GM18498 (cell line): ENCODE measurements around the gene TSSK2.
"Not testable (repeated sequence)": the region's sequence is repeated elsewhere in the genome, so short reads cannot be mapped to it uniquely, and the experiment has no call there.

ENCODE experiments used
- ATAC-seq: cut with Tn5 transposase; IDR thresholded peaks from one replicate; pipeline ENCODE4 v1.9.1; 2021; ENCODE audit warnings: mild to moderate bottlenecking, moderate library complexity; ENCODE audit not compliant: unreplicated experiment

The TSSK2 gene

DNA sequence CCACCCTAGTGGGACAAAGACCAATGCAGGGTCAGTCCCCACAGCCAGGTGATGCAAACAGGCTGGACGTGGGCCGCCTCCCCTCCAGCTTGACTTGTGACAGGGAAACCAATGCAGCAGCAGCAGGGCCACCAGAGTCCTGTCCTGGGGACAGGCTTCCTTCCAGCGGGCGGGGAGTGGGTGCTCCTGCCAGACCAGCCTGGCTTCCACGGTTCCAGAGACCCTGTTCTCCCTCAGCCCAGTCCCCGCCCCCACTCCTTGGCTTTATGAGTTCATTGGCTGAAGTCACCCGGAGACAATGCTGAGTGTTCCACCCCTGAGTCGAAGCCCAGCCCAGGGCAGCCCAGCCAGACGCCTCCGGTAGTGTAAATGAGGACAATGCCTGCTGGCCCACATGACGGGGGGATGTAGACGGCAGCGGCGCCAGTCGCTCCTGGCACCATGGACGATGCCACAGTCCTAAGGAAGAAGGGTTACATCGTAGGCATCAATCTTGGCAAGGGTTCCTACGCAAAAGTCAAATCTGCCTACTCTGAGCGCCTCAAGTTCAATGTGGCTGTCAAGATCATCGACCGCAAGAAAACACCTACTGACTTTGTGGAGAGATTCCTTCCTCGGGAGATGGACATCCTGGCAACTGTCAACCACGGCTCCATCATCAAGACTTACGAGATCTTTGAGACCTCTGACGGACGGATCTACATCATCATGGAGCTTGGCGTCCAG lies at the start of gene TSSK2:
TSSK2 (plus strand) TSS at position 350 of the 726 bp plus-strand sequence; CDS start at position 442, 92 bp downstream.
- no peak for ATAC-seq

DNA sequence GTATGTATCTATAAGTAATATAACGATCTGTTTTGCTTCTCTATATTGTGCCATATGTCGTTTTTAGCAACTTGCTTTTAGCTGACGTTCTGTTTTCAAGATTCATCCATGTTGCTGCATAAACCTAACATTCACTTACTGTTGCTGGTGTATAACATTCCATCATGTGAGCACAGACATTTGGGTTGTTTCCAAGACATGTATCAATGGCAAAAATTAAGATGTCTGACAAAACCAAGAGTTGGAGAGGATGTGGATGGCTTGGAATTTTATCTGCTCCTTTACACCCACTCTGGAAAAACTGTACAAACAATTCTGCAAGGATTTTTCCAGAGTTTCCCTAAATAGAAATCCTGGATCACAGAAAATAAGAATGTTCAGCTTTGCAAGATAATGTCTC lies 49.8 kb upstream of the TSSK2 start:
- ATAC-seq: no peak

DNA sequence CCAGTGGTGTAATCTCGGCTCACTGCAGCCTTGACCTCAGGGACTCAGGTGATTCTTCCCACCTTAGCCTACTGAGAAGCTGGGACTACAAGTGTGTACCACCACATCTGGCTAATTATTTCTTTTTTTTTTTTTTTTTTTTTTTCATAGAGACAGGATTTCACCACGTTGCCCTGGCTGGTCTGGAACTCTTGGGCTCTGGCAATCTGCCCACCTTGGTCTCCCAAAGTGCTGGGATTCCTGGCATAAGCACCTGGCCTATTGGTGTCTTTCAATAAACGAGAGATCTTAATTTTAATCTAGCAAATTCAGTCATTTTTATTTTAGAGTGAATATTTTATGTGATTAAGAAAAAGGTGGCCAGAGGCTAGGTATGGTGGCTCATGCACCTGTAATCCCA lies 49.0 kb upstream of the TSSK2 start:
- ATAC-seq: no peak

- ATAC-seq: no peak
Observed at GRCh38 chr22:19082793-19083192, 48.3 kb upstream of the TSSK2 start.

DNA sequence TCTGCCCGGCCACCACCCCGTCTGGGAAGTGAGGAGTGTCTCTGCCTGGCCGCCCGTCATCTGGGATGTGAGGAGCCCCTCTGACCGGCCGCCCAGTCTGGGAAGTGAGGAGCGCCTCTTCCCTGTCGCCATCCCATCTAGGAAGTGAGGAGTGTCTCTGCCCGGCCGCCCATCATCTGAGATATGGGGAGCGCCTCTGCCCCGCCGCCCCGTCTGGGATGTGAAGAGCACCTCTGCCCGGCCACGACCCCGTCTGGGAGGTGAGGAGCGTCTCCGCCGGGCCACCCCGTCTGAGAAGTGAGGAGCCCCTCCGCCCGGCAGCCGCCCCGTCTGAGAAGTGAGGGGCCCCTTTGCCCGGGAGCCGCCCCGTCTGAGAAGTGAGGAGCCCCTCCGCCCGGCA lies 47.0 kb upstream of the TSSK2 start:
- not testable (repeated sequence) for ATAC-seq

DNA sequence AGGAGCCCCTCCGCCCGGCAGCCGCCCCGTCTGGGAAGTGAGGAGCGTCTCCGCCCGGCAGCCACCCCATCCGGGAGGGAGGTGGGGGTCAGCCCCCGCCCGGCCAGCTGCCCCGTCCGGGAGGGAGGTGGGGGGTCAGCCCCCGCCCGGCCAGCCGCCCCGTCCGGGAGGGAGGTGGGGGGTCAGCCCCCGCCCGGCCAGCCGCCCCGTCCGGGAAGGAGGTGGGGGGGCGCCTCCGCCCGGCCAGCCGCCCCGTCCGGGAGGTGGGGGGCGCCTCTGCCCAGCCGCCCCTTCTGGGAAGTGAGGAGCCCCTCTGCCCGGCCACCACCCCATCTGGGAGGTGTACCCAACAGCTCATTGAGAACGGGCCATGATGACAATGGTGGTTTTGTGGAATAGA lies 46.5 kb upstream of the TSSK2 start:
- not testable (repeated sequence) for ATAC-seq

DNA sequence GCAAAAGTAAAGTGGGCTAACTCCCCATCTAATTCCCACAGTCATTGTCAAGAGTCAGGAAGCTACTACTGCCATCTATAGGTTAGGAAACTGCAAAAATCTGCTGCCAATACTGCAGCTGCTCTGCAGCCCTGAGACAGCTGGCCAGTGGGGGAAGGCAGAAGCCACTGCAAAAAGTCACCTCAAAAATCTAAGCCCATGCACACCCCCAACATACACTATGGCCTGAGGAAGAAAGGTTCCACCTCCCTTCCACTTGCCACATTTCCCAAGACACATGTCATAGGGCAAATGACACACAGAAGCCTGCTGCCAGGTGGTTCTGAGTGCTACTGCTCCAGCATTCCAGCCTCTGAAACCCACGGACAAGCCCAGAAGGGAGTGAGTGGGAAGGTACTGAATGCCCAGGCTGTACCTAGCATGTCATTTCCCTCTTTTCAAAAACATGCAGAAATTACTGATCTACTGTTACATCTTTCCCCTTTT lies 45.8 kb upstream of the TSSK2 start:
- ATAC-seq: no peak

DNA sequence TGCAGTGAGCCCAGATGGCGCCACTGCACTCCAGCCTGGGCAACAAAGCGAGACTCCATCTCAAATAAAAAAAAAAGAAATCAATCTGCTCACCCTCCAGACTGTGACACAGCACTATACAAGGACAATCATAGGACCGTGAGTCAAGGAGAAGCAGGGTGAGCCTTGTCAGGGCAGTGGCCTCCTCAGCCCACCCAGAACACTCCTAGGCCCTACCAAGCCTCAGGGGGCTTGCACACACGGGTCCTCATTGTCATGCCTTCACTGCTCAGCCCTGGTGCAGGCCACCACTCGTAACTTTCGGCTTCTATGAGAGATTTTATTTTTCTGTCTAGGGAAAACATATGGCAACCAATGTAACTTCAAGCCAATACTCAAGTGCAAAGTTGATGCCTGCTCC lies 44.7 kb upstream of the TSSK2 start:
- no peak for ATAC-seq

- ATAC-seq: no peak
Observed at GRCh38 chr22:19086896-19087295, 44.2 kb upstream of the TSSK2 start.

DNA sequence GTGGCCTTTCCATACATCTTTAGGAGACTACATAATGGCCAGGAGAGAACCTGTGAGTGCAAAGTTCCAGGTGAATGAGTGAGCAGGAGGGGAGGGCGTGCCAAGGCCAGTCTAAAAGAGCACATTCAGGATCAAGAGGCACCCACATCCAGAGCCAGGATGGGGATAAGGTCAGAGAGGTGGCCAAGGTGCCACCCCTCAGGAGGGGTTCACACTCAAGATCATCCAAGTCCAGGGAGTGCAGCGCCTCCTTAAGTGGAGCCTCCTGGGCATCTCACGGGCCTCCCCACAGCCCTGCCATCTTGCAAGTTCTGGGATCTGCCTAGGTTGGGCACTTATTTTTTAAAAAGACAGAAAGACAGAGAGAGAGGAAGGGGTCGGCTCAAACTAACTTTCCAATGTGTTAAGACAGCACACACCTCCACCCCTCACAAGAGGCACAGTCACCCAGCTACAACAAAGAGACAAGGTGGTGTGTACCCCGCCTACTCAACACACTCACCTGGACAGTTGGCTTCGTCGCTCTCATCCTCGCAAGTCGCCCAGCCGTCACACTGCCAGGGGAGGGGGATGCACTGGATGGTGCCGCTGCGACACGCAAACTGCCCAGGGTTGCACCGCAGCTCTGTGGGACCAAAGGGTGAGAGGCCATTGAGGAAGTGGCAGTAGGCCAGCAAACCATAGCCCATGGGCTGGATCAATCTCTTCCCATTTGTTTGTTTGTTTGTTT lies 42.1 kb upstream of the TSSK2 start:
- no peak for ATAC-seq

DNA sequence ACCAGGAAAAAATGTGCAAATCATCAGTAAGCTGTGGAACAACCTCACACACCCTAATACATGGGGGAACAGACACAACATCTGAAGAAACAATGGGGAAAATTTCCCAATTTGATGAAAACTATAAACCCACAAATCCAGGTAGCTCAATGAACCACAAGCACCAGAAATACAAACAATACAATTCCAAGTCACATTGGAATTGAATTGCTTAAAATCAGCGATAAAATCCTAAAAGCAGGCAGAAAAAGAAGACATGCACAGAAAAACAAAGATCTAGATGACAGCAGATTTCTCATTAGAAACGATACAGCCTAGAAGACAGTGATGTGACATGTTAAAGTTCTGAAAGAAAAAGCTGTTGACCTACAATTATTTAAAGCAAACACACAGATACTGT lies 40.9 kb upstream of the TSSK2 start:
- no peak for ATAC-seq

DNA sequence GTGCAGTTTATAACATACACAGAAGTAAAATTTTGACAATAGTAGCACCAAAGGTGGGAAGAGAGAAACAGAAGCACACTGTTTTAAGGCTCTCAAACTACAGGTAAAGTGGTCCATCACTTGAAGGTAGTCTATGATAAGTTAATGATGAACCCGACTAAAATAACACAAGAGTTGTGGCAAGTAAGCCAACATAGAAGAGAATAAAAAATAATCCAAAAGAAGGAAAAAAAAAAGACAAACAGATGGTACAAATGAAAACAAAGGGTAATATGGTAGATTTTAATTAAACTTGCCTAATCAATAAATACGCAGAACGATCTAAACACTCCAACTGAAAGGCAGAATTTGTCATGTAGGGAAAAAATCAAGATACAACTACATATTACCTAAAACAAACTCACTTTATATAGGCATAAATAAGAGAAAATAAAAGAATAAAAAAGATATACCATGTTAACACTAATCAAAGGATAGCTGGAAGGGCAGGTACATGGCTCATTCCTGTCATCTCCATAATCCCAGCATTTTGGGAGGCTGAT lies 40.5 kb upstream of the TSSK2 start:
- ATAC-seq: no peak

DNA sequence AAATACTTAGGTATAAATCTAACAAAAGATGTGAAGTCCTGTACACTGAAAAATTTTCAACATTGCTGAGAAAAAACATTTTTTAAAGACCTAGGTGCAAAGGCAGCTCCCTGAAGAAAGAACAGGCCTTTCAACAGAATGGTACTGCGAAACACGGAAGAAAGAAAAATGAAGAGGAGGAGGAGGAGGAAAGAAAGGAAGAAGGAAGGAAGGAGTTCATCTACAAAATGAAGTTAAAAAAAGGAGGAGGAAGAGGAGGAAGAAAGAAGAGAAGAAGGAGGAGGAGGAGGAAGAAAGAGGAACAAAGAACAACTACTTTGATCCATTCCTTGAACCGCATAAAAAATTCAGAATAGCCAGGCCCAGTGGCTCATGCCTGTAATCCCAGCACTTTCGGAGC lies 38.4 kb upstream of the TSSK2 start:
- ATAC-seq: no peak

- no peak for ATAC-seq
Observed at GRCh38 chr22:19094393-19094997, 36.6 kb upstream of the TSSK2 start.

DNA sequence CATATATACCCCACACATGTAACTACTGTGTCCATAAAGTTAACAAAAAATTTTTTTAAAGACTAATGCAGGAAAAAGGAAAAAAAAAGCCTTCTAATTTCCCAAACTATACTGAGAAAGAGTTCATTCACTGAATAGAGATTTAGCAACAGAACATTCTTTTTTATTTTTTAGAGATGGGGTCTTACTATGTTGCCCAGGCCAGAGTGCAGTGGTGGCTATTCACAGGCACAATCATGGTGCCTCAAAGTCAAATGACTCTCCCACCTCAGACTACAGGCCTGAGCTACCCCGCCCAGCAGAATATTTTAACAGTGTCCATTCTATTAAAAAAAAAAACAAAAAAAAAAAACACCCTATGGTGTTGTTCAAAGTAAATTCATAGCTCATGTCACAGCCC lies 34.6 kb upstream of the TSSK2 start:
- no peak for ATAC-seq

DNA sequence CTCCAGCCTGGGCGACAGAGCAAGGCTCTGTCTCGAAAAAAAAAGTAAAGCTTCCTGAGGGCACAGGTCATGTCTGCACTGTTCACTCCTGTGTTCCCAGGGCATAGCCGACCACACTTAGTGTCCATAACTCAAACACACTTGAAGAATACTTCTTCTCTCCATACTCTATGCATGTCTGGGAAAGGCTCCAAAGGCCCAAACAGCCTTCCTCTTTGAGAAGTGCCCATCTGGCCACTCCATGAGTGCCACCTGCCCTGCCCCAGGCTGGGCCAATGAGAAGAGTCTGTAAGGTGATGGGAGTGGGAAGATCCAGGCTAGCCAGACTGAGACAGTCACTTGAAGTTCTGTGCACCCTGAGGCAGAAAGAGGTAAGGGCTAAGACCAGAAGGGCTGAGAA lies 33.6 kb upstream of the TSSK2 start:
- ATAC-seq: no peak

GRCh38 chr22:19098157-19098556 lies 33.0 kb upstream of the TSSK2 start:
- no peak for ATAC-seq

- no peak for ATAC-seq
Observed at GRCh38 chr22:19103880-19104821, 27.0 kb upstream of the TSSK2 start.

- ATAC-seq: no peak
Observed at GRCh38 chr22:19105456-19105855, 25.7 kb upstream of the TSSK2 start.
